Kidney (tissue), 14 donors: Measurements from ENCODE around the gene KIDINS220. TPM values are rescaled to one million over a fixed set of nuclear protein-coding genes. Genes with fewer than 3 reads are reported as not detected.

Source experiments
- DNase-seq, 5 donors: peaks; one replicate each; pipeline ENCODE4 v3.0.0-alpha.2; 2013 to 2020
- FAIRE-seq: peaks from 2 replicates; lab custom pipeline; 2012; peaks lifted over from hg19 to GRCh38; lab: Jason Lieb, UNC
- H3K27ac ChIP-seq, 2 donors: one replicate each; pipeline ENCODE4 v1.7.0; 2013; ENCODE audit warnings: low read depth in 2 of 2, low read length in 2 of 2, inconsistent platforms in 1 of 2
- H3K27me3 ChIP-seq: one replicate; pipeline ENCODE4 v1.7.1; 2013; ENCODE audit warnings: low read length, inconsistent platforms; ENCODE audit not compliant: control insufficient read depth, insufficient read depth
- H3K36me3 ChIP-seq, 3 donors: one replicate each; pipeline versions ENCODE4 v1.7.0 to v1.7.1; 2013; ENCODE audit warnings: low read length in 3 of 3, control low read depth in 1 of 3, inconsistent platforms in 1 of 3; ENCODE audit not compliant: insufficient read depth in 3 of 3, control insufficient read depth in 2 of 3
- H3K4me1 ChIP-seq, 3 donors: one replicate each; pipeline versions ENCODE4 v1.7.0 to v1.7.1; 2013; ENCODE audit warnings: low read length in 3 of 3, inconsistent platforms in 1 of 3, low read depth in 1 of 3; ENCODE audit not compliant: control insufficient read depth in 2 of 3, insufficient read depth in 2 of 3
- H3K4me3 ChIP-seq, 3 donors: one replicate each; pipeline versions ENCODE4 v1.7.0 to v1.8.1; 2013; ENCODE audit warnings: low read length in 3 of 3, control low read depth in 1 of 3, inconsistent platforms in 1 of 3
- H3K9ac ChIP-seq, 3 donors: one replicate each; pipeline versions ENCODE4 v1.7.0 to v1.7.1; 2013; ENCODE audit warnings: low read length in 3 of 3, control low read depth in 1 of 3, inconsistent platforms in 1 of 3
- H3K9me3 ChIP-seq, 3 donors: one replicate each; pipeline versions ENCODE4 v1.7.0 to v1.7.1; 2013; ENCODE audit warnings: low read length in 3 of 3, control low read depth in 1 of 3, inconsistent platforms in 1 of 3; ENCODE audit not compliant: control insufficient read depth in 2 of 3, insufficient read depth in 1 of 3
- CTCF ChIP-seq: IDR thresholded peaks from 3 replicates; pipeline ENCODE4 v1.5.1; 2012; ENCODE audit warnings: mild to moderate bottlenecking, moderate library complexity, borderline replicate concordance; ENCODE audit not compliant: insufficient read depth; ENCODE audit errors: extremely low read depth
- intact Hi-C: fragments of 100-400 bp; cut with DNase I; formaldehyde crosslinking; loops from one replicate; pipeline ENCODE4 v1.11.1; 2022
- polyA plus RNA-seq: library from polyadenylated mRNA; stranded (reverse); fragments of 350-450 nt; fragmentation: Illumina TruSeq; extraction: RNeasy Lipid Tissue Mini Kit (QIAGEN cat#74804); gene quantifications from one replicate; pipeline ENCODE4 v1.2.3, GENCODE V29; 2014; ENCODE audit warnings: low read depth, low replicate concordance; ENCODE audit not compliant: insufficient read depth
- total RNA-seq: library from RNA; stranded (reverse); fragmentation: NEBNext Ultra II Directional; extraction: Animal tissue kit (Norgen Biotek cat#: 25700); gene quantifications from one replicate; pipeline ENCODE4 v1.2.1, GENCODE V29; 2021
- donor health status: control.
- donor health status: control.
- donor health status: control.
- donor health status: control.
- donor health status: control.
- donor health status: DM: yes; HTN: yes; CAD: no.
- donor health status: Normal renal cell carcinoma (clear cell type).

Gene KIDINS220
- total and polyA plus RNA-seq, 2 donors from 2014 or later = 12.3 to 56.6 TPM

GRCh38 chr2:8721410-8721809, 116.0 kb downstream of the KIDINS220 start:
- no peak overlapping the region for H3K9ac ChIP-seq
- no peaks in the 10 kb centered on the region for H3K4me1 ChIP-seq
- intact Hi-C loops = no loop called here
- H3K9me3 ChIP-seq = no peaks in the 10 kb centered on the region
- DNase-seq (no peak), FAIRE-seq (no peak)
- peaks cover 0 to under 1% (median 0%) of the 10 kb centered on the region in 3 donors for H3K36me3 ChIP-seq
- H3K4me3 ChIP-seq = no peak overlapping the region
- no peaks in the 10 kb centered on the region for H3K27me3 ChIP-seq
- H3K27ac ChIP-seq = no peak overlapping the region
- no peak for TF ChIP-seq CTCF

- intact Hi-C loops = no loop called here
- H3K9ac ChIP-seq = no peak overlapping the region
- H3K27me3 ChIP-seq = no peaks in the 10 kb centered on the region
- H3K4me3 ChIP-seq = no peak overlapping the region
- no peak for TF ChIP-seq CTCF
- FAIRE-seq (no peak), DNase-seq (no peak)
- H3K27ac ChIP-seq = no peak overlapping the region
- no peaks in the 10 kb centered on the region for H3K4me1 ChIP-seq
- H3K36me3 ChIP-seq = no peaks in the 10 kb centered on the region
- no peaks in the 10 kb centered on the region for H3K9me3 ChIP-seq
These were observed 116.7 kb downstream of the KIDINS220 start for GRCh38 chr2:8720741-8721140.

DNA sequence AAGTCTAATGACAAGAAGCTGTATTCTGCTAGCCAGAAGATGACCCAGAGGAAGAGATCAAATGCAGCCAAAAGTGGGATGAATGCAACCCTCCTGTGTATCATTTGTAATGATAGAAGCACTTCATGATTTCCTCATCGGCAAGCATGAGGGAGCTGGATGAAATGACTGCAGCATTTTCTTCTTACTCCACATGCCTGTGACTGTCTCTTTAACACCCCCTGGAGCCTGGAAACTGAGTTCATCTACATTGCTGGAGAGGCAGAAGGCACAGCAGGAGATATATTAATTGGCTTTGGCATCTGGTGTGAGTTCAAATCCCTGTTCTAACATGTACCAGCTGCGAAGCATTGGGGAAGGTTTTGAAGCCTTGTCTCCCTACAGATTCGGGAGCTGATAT, 117.9 kb downstream of the KIDINS220 start:
- no peak overlapping the region for H3K4me3 ChIP-seq
- no peaks in the 10 kb centered on the region for H3K9me3 ChIP-seq
- no peak for DNase-seq
- no peak for FAIRE-seq
- H3K4me1 ChIP-seq = no peaks in the 10 kb centered on the region
- H3K27me3 ChIP-seq = no peaks in the 10 kb centered on the region
- no peak overlapping the region for H3K27ac ChIP-seq
- TF ChIP-seq CTCF = no peak
- H3K36me3 ChIP-seq = no peaks in the 10 kb centered on the region
- H3K9ac ChIP-seq = no peak overlapping the region
- intact Hi-C loops = no loop called here

GRCh38 chr2:8714971-8715370, 122.4 kb downstream of the KIDINS220 start:
- intact Hi-C loops = no loop called here

More at GRCh38 chr2:8714971-8715370, 122.4 kb downstream of the KIDINS220 start:
- Histone ChIP-seq H3K4me1 (no peaks in the 10 kb centered on the region), H3K9me3 (no peaks in the 10 kb centered on the region), H3K36me3 (no peaks in the 10 kb centered on the region), H3K4me3 (no peak overlapping the region), H3K27me3 (no peaks in the 10 kb centered on the region), H3K9ac (no peak overlapping the region), H3K27ac (no peak overlapping the region)
- FAIRE-seq = no peak
- no peak for DNase-seq
- TF ChIP-seq CTCF = no peak
